Breast epithelium (tissue), 4 donors: Measurements from ENCODE around the gene WWC2. TPM values are rescaled to one million over a fixed set of nuclear protein-coding genes. Genes with fewer than 3 reads are reported as not detected.

Source experiments
- DNase-seq, 2 donors: peaks; one replicate each; pipeline ENCODE4 v3.0.0-alpha.2; 2019; ENCODE audit warnings: low spot score in 2 of 2
- H3K27ac ChIP-seq, 2 donors: fragments of 200-600 bp; sonication (generic) in 1 of 2; one replicate each; pipeline ENCODE4 v1.5.1; 2016 to 2019; ENCODE audit warnings: mild to moderate bottlenecking in 1 of 2
- H3K27me3 ChIP-seq, 2 donors: fragments of 200-600 bp; sonication (generic) in 1 of 2; one replicate each; pipeline versions ENCODE4 v1.5.1 to v1.6.0; 2017 to 2019; ENCODE audit warnings: control low read depth in 1 of 2, mild to moderate bottlenecking in 1 of 2
- H3K36me3 ChIP-seq: fragments of 200-600 bp; one replicate; pipeline ENCODE4 v1.5.1; 2019
- H3K4me1 ChIP-seq, 2 donors: fragments of 200-600 bp; sonication (generic); one replicate each; pipeline ENCODE4 v1.5.1; 2016 to 2019; ENCODE audit warnings: control low read depth in 1 of 2
- H3K4me3 ChIP-seq, 3 donors: fragments of 200-600 bp; sonication (generic); 1 replicate in 2 of 3; 2 replicates in 1 of 3; pipeline ENCODE4 v1.5.1; 2016 to 2019; ENCODE audit warnings: mild to moderate bottlenecking in 3 of 3, moderate library complexity in 2 of 3
- H3K9me3 ChIP-seq, 2 donors: fragments of 200-600 bp; sonication (generic) in 1 of 2; one replicate each; pipeline ENCODE4 v1.5.1; 2016 to 2019; ENCODE audit warnings: control low read depth in 1 of 2
- CTCF ChIP-seq, 3 donors: fragments of 450-650 bp; IDR thresholded peaks; one replicate each; pipeline ENCODE4 v1.5.1; 2016 to 2017; ENCODE audit warnings: antibody characterized with exemption in 3 of 3, mild to moderate bottlenecking in 3 of 3, moderate library complexity in 3 of 3
- POLR2A ChIP-seq: fragments of 450-650 bp; IDR thresholded peaks from one replicate; pipeline ENCODE4 v1.6.1; 2016; ENCODE audit warnings: antibody characterized with exemption, mild to moderate bottlenecking, moderate library complexity
- POLR2AphosphoS5 ChIP-seq, 3 donors: sonication (generic); formaldehyde crosslinking; IDR thresholded peaks; one replicate each; pipeline ENCODE4 v1.6.1; 2017; ENCODE audit warnings: antibody characterized with exemption in 3 of 3
- intact Hi-C: fragments of 100-400 bp; cut with DNase I; formaldehyde crosslinking; loops from one replicate; pipeline ENCODE4 v1.15.1; 2023; ENCODE audit warnings: low total_unique reads
- total RNA-seq, 3 donors: library from RNA; depleted of rRNA; stranded (reverse); fragments of >200 nt; gene quantifications; one replicate each; pipeline ENCODE4 v1.1.0, GENCODE V29; 2016

Gene WWC2
- total RNA-seq, 3 donors from 2014 or later = 37.4 to 40.4 (median 40.3) TPM

GRCh38 chr4:183345261-183345660 is 246.2 kb downstream of the WWC2 start:
- Histone ChIP-seq H3K4me1 (no peaks in the 10 kb centered on the region), H3K9me3 (no peaks in the 10 kb centered on the region), H3K4me3 (no peak overlapping the region), H3K36me3 (no peaks in the 10 kb centered on the region), H3K27me3 (no peaks in the 10 kb centered on the region), H3K27ac (no peak overlapping the region)
- no peak for DNase-seq
- TF ChIP-seq POLR2A (no peak), CTCF (IDR thresholded peaks at IDR 0.05) (no peak), POLR2AphosphoS5 (IDR thresholded peaks at IDR 0.05) (no peak)
- intact Hi-C loops = no loop called here

DNA sequence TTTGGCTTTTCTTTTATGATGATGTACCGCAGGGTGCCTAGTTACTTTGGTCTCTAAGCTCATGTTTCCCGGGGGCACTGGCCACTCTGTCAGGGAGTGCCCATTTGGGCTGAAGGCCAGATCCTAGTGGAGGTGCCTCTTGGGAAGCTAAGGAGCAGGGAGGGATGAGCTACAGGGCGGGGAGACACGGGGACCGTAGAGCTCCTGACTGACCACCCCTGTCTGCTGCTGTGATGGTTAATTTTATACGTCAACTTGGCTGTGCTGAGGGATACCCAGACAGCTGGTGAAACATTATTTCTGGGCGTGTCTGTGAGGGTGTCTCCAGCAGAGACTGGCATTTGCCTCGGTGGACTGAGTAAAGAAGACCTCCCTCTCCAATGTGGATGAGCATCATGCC is 248.1 kb downstream of the WWC2 start:
- intact Hi-C loops = no loop called here
- DNase-seq = no peak
- Histone ChIP-seq H3K36me3 (no peaks in the 10 kb centered on the region), H3K27ac (no peak overlapping the region), H3K4me3 (no peak overlapping the region), H3K4me1 (no peaks in the 10 kb centered on the region), H3K9me3 (no peaks in the 10 kb centered on the region), H3K27me3 (no peaks in the 10 kb centered on the region)
- TF ChIP-seq POLR2AphosphoS5 (IDR thresholded peaks at IDR 0.05) (no peak), POLR2A (no peak), CTCF (IDR thresholded peaks at IDR 0.05) (no peak)

DNA sequence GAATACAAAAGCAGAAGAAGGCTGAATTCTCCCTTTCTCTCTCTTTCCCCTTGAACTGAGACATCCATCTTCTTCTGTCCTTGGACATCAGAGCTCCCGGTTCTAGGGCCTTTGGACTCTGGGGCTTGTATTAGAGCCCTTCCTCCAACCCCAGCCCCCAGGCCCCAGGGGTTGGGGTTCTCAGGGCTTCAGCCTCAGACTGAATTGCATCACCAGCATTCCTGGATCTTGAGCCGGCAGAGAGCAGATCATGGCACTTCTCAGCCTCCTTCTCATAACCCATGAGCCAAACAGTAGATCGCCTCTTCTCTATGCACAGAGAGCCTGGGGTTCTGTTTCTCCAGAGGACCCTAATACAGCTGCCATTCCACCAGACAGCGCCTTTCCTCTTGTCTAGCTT is 248.5 kb downstream of the WWC2 start:
- DNase-seq = no peak
- intact Hi-C loops = no loop called here
- H3K4me3 ChIP-seq = no peak overlapping the region
- no peaks in the 10 kb centered on the region for H3K4me1 ChIP-seq
- H3K9me3 ChIP-seq = no peaks in the 10 kb centered on the region
- no peak overlapping the region for H3K27ac ChIP-seq
- H3K36me3 ChIP-seq = no peaks in the 10 kb centered on the region
- no peak for TF ChIP-seq POLR2A
- TF ChIP-seq POLR2AphosphoS5 (IDR thresholded peaks at IDR 0.05) = no peak
- TF ChIP-seq CTCF (IDR thresholded peaks at IDR 0.05) = no peak
- no peaks in the 10 kb centered on the region for H3K27me3 ChIP-seq

DNA sequence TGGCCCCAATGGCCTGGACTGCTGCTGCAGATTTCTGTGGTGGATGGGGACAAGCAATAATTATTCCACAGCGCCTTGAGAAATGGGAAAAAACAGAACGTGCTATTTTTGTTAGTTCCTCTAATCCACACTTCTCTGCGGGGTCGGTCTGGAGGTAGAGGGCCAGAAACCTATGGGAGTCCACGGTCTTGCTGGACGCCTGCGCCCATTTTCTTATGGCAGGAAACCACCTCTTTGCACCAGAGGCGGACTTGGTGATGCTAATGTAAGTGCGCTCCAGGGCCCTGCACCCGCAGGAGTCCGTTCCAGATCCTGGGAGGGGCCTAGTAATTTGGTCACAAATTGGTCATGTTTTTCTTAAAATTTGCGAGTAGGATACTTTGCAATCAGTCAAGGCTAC is 249.1 kb downstream of the WWC2 start:
- no peak for TF ChIP-seq POLR2AphosphoS5 (IDR thresholded peaks at IDR 0.05)
- TF ChIP-seq CTCF (IDR thresholded peaks at IDR 0.05) = no peak
- TF ChIP-seq POLR2A = no peak
- intact Hi-C loops = no loop called here
- no peaks in the 10 kb centered on the region for H3K4me1 ChIP-seq
- no peak overlapping the region for H3K4me3 ChIP-seq
- no peaks in the 10 kb centered on the region for H3K27me3 ChIP-seq
- no peak overlapping the region for H3K27ac ChIP-seq
- H3K9me3 ChIP-seq = no peaks in the 10 kb centered on the region
- no peaks in the 10 kb centered on the region for H3K36me3 ChIP-seq
- no peak for DNase-seq

- Histone ChIP-seq H3K9me3 (no peaks in the 10 kb centered on the region), H3K4me3 (no peak overlapping the region), H3K4me1 (no peaks in the 10 kb centered on the region), H3K27ac (no peak overlapping the region), H3K36me3 (no peaks in the 10 kb centered on the region), H3K27me3 (no peaks in the 10 kb centered on the region)
- no peak for DNase-seq
- intact Hi-C loops = no loop called here
- TF ChIP-seq POLR2AphosphoS5 (IDR thresholded peaks at IDR 0.05) = no peak
- no peak for TF ChIP-seq CTCF (IDR thresholded peaks at IDR 0.05)
- TF ChIP-seq POLR2A = no peak
These were observed 249.9 kb downstream of the WWC2 start for GRCh38 chr4:183348706-183349659.
